HepG2 (cell line): ENCODE measurements around the gene STC2. TPM values are rescaled to one million over a fixed set of nuclear protein-coding genes. Genes with fewer than 3 reads are reported as not detected.

Experiments
- MTA3 ChIP-seq: sonication (generic); formaldehyde crosslinking; IDR thresholded peaks from 2 replicates; pipeline ENCODE4 v1.4.0; 2020; ENCODE audit warnings: missing genetic modification reagents
- NFATC3 ChIP-seq: sonication (generic); formaldehyde crosslinking; IDR thresholded peaks from 2 replicates; pipeline ENCODE4 v1.5.1; 2020; ENCODE audit warnings: mild to moderate bottlenecking, missing genetic modification reagents
- POLR2AphosphoS2 ChIP-seq: IDR thresholded peaks from 2 replicates; pipeline ENCODE4 v1.6.1; 2011; ENCODE audit warnings: low read depth, low read length, improper control_type of control experiment
- RBM39 ChIP-seq: fragments of 200-400 bp; formaldehyde crosslinking; IDR thresholded peaks from one replicate; pipeline ENCODE4 v1.6.1; 2018; ENCODE audit warnings: antibody characterized with exemption, mild to moderate bottlenecking, low read depth, low read length; ENCODE audit not compliant: poor library complexity, severe bottlenecking
- SRF ChIP-seq: IDR thresholded peaks from 2 replicates; pipeline ENCODE4 v1.6.1; 2011; ENCODE audit warnings: mild to moderate bottlenecking, low read depth, low read length, moderate library complexity
- ZBTB49 ChIP-seq: sonication (generic); formaldehyde crosslinking; IDR thresholded peaks from 2 replicates; pipeline ENCODE4 v1.4.0; 2020; ENCODE audit warnings: missing genetic modification reagents, borderline replicate concordance
- ZFP37 ChIP-seq: sonication (generic); formaldehyde crosslinking; IDR thresholded peaks from 2 replicates; pipeline ENCODE4 v1.4.0; 2020; ENCODE audit warnings: missing genetic modification reagents, borderline replicate concordance
- ZNF142 ChIP-seq: sonication (generic); formaldehyde crosslinking; IDR thresholded peaks from 2 replicates; pipeline ENCODE4 v1.4.0; 2020; ENCODE audit warnings: missing genetic modification reagents
- ZNF20 ChIP-seq: sonication (generic); formaldehyde crosslinking; IDR thresholded peaks from 2 replicates; pipeline ENCODE4 v1.4.0; 2020; ENCODE audit warnings: mild to moderate bottlenecking, moderate library complexity, missing genetic modification reagents
- ZNF235 ChIP-seq: sonication (generic); formaldehyde crosslinking; IDR thresholded peaks from 2 replicates; pipeline ENCODE4 v1.8.1; 2023; ENCODE audit warnings: mild to moderate bottlenecking, missing genetic modification reagents, borderline replicate concordance
- ZNF44 ChIP-seq: sonication (generic); formaldehyde crosslinking; IDR thresholded peaks from 2 replicates; pipeline ENCODE4 v1.5.1; 2020; ENCODE audit warnings: mild to moderate bottlenecking, missing genetic modification reagents
- ZNF460 ChIP-seq: sonication (generic); formaldehyde crosslinking; IDR thresholded peaks from 2 replicates; pipeline ENCODE4 v1.5.1; 2020; ENCODE audit warnings: missing genetic modification reagents, mild to moderate bottlenecking, borderline replicate concordance
- polyA plus RNA-seq, 8 experiments: library from polyadenylated mRNA; depleted of rRNA in 3 of 8; stranded (reverse) in 7 of 8; unstranded in 1 of 8; fragments of >200 nt; fragmentation: Illumina TruSeq in 4 of 8; extraction: Trizol in 4 of 8; gene quantifications; 2 replicates each; pipeline versions ENCODE4 v1.2.1 to v1.2.3, GENCODE V29; 2011 to 2016; ENCODE audit warnings: low read depth in 4 of 8, missing spikeins in 1 of 8, mixed read lengths in 1 of 8; ENCODE audit not compliant: insufficient read depth in 1 of 8
- total RNA-seq, 5 experiments: library from RNA; depleted of rRNA; stranded (reverse); fragments of >200 nt; fragmentation: Illumina TruSeq; extraction: Trizol; gene quantifications; 2 replicates each; pipeline ENCODE4 v1.2.3, GENCODE V29; 2016; ENCODE audit warnings: low read depth in 1 of 5
- TF ChIP-seq, protein P1 (sequence below): sonication (generic); formaldehyde crosslinking; IDR thresholded peaks from 2 replicates; pipeline ENCODE4 v1.4.0; 2020; ENCODE audit warnings: mild to moderate bottlenecking, missing genetic modification reagents
- TF ChIP-seq, protein P2 (sequence below): sonication (generic); formaldehyde crosslinking; IDR thresholded peaks from 2 replicates; pipeline ENCODE4 v1.5.0; 2020; ENCODE audit warnings: missing genetic modification reagents

Gene STC2
- total and polyA plus RNA-seq, 2 of the 13 experiments (the other 11 are each of a cell fraction or from before 2014, with no cell fraction given) = 27.1 to 69.2 TPM

DNA sequence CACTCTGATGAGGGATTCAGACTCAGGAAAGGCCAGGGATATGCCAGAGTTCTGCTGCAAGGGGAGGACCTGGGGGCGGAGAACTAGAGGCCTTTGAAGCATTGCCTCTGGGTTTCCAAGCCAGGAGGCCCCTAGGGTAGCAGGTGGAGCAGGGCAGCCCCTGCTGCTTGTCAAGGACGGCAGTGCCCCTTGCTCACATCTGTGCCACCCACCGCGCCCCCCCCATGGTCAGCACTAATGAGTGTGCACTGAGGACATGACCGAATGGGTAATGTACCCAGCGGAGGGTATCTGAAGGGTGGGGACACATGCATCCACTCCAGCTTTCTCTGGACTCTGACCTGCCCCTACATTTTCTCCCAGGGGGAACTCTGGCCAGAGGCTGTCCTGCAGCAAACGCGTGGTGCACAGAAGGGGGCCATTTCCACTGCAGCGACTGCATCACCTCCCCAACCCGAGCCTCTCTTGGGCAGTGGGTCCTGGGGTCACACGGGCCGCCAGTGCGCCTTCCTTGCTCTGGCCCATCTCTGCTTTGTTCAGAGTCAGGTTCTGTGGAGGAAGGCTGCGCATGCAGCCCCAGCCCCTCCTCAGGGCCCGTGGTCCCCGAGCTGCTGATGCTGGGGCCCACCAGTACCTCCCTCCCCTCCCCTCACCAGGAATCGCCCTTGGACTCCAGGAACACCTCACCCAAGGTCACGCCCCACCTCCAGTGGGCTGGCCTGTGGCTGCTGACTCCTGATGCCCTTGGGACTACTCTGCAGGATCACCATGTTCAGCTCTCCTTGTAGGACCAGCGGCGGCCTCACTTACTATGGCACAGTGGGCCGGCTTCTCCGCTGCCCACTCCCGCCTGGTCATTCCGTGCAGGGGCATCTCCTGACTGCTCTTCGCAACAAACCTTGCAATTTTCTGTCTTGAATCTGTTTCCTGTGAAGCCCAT is 31.2 kb downstream of the STC2 start (continued):
- TF ChIP-seq ZNF460 (CRISPR knock-in tag) (no peak), ZBTB49 (no peak), ZNF142 (CRISPR knock-in tag) (no peak), MTA3 (CRISPR knock-in tag) (no peak), ZNF235 (CRISPR knock-in tag) (no peak), RBM39 (no peak), ZNF20 (CRISPR knock-in tag) (no peak), ZFP37 (CRISPR knock-in tag) (no peak), SRF (no peak), POLR2AphosphoS2 (no peak), ZNF44 (CRISPR knock-in tag) (no peak), NFATC3 (CRISPR knock-in tag) (no peak)
- TF ChIP-seq, protein P1, sequence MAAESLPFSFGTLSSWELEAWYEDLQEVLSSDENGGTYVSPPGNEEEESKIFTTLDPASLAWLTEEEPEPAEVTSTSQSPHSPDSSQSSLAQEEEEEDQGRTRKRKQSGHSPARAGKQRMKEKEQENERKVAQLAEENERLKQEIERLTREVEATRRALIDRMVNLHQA (CRISPR knock-in tag) = no peak
- TF ChIP-seq, protein P2, sequence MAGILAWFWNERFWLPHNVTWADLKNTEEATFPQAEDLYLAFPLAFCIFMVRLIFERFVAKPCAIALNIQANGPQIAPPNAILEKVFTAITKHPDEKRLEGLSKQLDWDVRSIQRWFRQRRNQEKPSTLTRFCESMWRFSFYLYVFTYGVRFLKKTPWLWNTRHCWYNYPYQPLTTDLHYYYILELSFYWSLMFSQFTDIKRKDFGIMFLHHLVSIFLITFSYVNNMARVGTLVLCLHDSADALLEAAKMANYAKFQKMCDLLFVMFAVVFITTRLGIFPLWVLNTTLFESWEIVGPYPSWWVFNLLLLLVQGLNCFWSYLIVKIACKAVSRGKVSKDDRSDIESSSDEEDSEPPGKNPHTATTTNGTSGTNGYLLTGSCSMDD (CRISPR knock-in tag) = no peak
